Neuronal stem cell (in vitro differentiated cells): Measurements from ENCODE around the gene THADA.
"Not testable (repeated sequence)": the region's sequence is repeated elsewhere in the genome, so short reads cannot be mapped to it uniquely, and the experiment has no call there.

Experiments used
- DNase-seq: peaks from one replicate; pipeline ENCODE4 v3.0.0-alpha.2; 2013; ENCODE audit warnings: low spot score
- H2AFZ ChIP-seq: one replicate; pipeline ENCODE4 v1.6.1; 2013; ENCODE audit warnings: mild to moderate bottlenecking, low read length, inconsistent platforms
- H2AK5ac ChIP-seq: 2 replicates; pipeline ENCODE4 v1.6.1; 2013; ENCODE audit warnings: low read depth, mild to moderate bottlenecking, inconsistent platforms, low read length, moderate library complexity, mixed read lengths
- H2BK120ac ChIP-seq: 2 replicates; pipeline ENCODE4 v1.6.1; 2013; ENCODE audit warnings: low read depth, mild to moderate bottlenecking, inconsistent platforms, low read length, moderate library complexity, mixed read lengths
- H2BK12ac ChIP-seq: one replicate; pipeline ENCODE4 v1.6.1; 2013; ENCODE audit warnings: low read length, inconsistent platforms
- H2BK15ac ChIP-seq: 2 replicates; pipeline ENCODE4 v1.6.1; 2013; ENCODE audit warnings: mild to moderate bottlenecking, low read length, inconsistent platforms, mixed read lengths
- H2BK5ac ChIP-seq: one replicate; pipeline ENCODE4 v1.6.1; 2013; ENCODE audit warnings: inconsistent platforms, mild to moderate bottlenecking, low read length, moderate library complexity
- H3K14ac ChIP-seq: one replicate; pipeline ENCODE4 v1.6.1; 2013; ENCODE audit warnings: low read length, inconsistent platforms
- H3K18ac ChIP-seq: 2 replicates; pipeline ENCODE4 v1.6.1; 2013; ENCODE audit warnings: low read length, inconsistent platforms
- H3K23ac ChIP-seq: 2 replicates; pipeline ENCODE4 v1.6.1; 2013; ENCODE audit warnings: low read depth, mild to moderate bottlenecking, mixed read lengths, low read length, inconsistent platforms; ENCODE audit not compliant: poor library complexity
- H3K27ac ChIP-seq: replicated peaks from 3 replicates; pipeline ENCODE4 v1.5.1; 2013; ENCODE audit warnings: low read length, inconsistent platforms
- H3K27me3 ChIP-seq, 3 experiments: 2 replicates each; pipeline ENCODE4 v1.6.1; 2013; ENCODE audit warnings: low read length in 3 of 3, mild to moderate bottlenecking in 2 of 3, inconsistent platforms in 1 of 3, low read depth in 1 of 3, mixed read lengths in 1 of 3, moderate library complexity in 1 of 3; ENCODE audit not compliant: control insufficient read depth in 3 of 3, insufficient read depth in 3 of 3
- H3K36me3 ChIP-seq, 2 donors: replicated peaks in 1 of 2; 2 replicates each; pipeline ENCODE4 v1.6.1; 2013; ENCODE audit warnings: low read length in 2 of 2; ENCODE audit not compliant: control insufficient read depth in 2 of 2, insufficient read depth in 2 of 2
- H3K4ac ChIP-seq: 2 replicates; pipeline ENCODE4 v1.6.1; 2013; ENCODE audit warnings: inconsistent platforms, mild to moderate bottlenecking, low read length, moderate library complexity
- H3K4me1 ChIP-seq, 2 donors: 1 replicate in 1 of 2; 2 replicates in 1 of 2; pipeline ENCODE4 v1.6.1; 2013; ENCODE audit warnings: low read length in 2 of 2, low read depth in 1 of 2; ENCODE audit not compliant: control insufficient read depth in 2 of 2, insufficient read depth in 1 of 2
- H3K4me2 ChIP-seq: one replicate; pipeline ENCODE4 v1.6.1; 2013; ENCODE audit warnings: mild to moderate bottlenecking, low read length, inconsistent platforms; ENCODE audit not compliant: insufficient read depth, poor library complexity, severe bottlenecking
- H3K4me3 ChIP-seq, 2 donors: 2 replicates each; pipeline ENCODE4 v1.5.1; 2013; ENCODE audit warnings: low read length in 2 of 2, mild to moderate bottlenecking in 2 of 2, inconsistent platforms in 1 of 2, moderate library complexity in 1 of 2
- H3K79me1 ChIP-seq: one replicate; pipeline ENCODE4 v1.6.1; 2013; ENCODE audit warnings: low read depth, mild to moderate bottlenecking, inconsistent platforms, low read length, moderate library complexity
- H3K9ac ChIP-seq: one replicate; pipeline ENCODE4 v1.6.1; 2013; ENCODE audit warnings: mild to moderate bottlenecking, low read depth, low read length, inconsistent platforms; ENCODE audit not compliant: poor library complexity
- H3K9me3 ChIP-seq, 2 donors: replicated peaks in 1 of 2; 2 replicates each; pipeline versions ENCODE3 to v1.6.1; 2013; ENCODE audit warnings: low read length in 2 of 2, mild to moderate bottlenecking in 2 of 2, inconsistent platforms in 1 of 2, low read depth in 1 of 2, mixed read lengths in 1 of 2, moderate library complexity in 1 of 2; ENCODE audit not compliant: control insufficient read depth in 2 of 2, insufficient read depth in 1 of 2
- H4K8ac ChIP-seq: one replicate; pipeline ENCODE4 v1.6.1; 2013; ENCODE audit warnings: low read depth, mild to moderate bottlenecking, inconsistent platforms, low read length, moderate library complexity
- H4K91ac ChIP-seq: one replicate; pipeline ENCODE4 v1.6.1; 2013; ENCODE audit warnings: low read length, low read depth, mild to moderate bottlenecking, inconsistent platforms; ENCODE audit not compliant: poor library complexity
- WGBS, 2 donors: extraction: QIAGEN DNeasy Blood & Tissue Kit; methylation state at CpG; one replicate each; pipeline ENCODE4 v1.1.7; 2013; ENCODE audit warnings: missing lambda C conversion rate in 2 of 2, mixed read lengths in 1 of 2; ENCODE audit not compliant: insufficient read length in 2 of 2, insufficient replicate concordance in 1 of 2; ENCODE audit errors: extremely low coverage in 2 of 2; 5-methylcytosine and 5-hydroxymethylcytosine counted together

THADA gene

GRCh38 chr2:43534569-43534968 lies 61.3 kb downstream of the THADA start:
- H2AK5ac ChIP-seq, result no peak overlapping the region
- no peaks in the 10 kb centered on the region for H3K4me1 ChIP-seq
- H3K4ac ChIP-seq, result no peak overlapping the region
- H2BK12ac ChIP-seq, result no peak overlapping the region
- peaks cover 0 to 7% of the 10 kb centered on the region in 2 donors for H3K36me3 ChIP-seq
- no peak overlapping the region for H4K91ac ChIP-seq
- H3K18ac ChIP-seq, result no peak overlapping the region
- no peak overlapping the region for H3K14ac ChIP-seq
- H2BK120ac ChIP-seq, result no peak overlapping the region
- no peak overlapping the region for H3K27ac ChIP-seq
- H3K4me3 ChIP-seq, result no peak overlapping the region
- no peak overlapping the region for H3K4me2 ChIP-seq
- no CpG with 5 or more reads among the region's 3 CpGs for WGBS, 2 donors
- no peak overlapping the region for H2BK5ac ChIP-seq
- H3K79me1 ChIP-seq, result no peaks in the 10 kb centered on the region
- no peak overlapping the region for H3K9ac ChIP-seq
- H4K8ac ChIP-seq, result no peak overlapping the region
- peaks cover 0 to 3% (median 0%) of the 10 kb centered on the region in 3 experiments for H3K27me3 ChIP-seq
- DNase-seq, result no peak
- H2AFZ ChIP-seq, result no peak overlapping the region
- H3K9me3 ChIP-seq, result peaks cover 0 to 5% of the 10 kb centered on the region in 2 donors
- H3K23ac ChIP-seq, result no peak overlapping the region
- no peak overlapping the region for H2BK15ac ChIP-seq

DNA sequence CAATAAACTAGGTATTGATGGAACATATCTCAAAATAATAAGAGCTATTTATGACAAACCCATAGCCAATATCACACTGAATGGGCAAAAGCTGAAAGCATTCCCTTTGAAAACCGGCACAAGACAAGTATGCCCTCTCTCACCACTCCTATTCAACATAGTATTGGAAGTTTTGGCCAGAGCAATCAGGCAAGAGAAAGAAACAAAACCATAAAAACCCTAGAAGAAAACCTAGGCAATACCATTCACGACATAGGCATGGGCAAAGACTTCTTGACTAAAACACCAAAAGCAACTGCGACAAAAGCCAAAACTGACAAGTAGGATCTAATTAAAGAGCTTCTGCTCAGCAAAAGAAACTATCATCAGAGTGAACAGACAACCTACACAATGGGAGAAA lies 63.3 kb downstream of the THADA start:
- not testable (repeated sequence) for H3K4ac ChIP-seq

DNA sequence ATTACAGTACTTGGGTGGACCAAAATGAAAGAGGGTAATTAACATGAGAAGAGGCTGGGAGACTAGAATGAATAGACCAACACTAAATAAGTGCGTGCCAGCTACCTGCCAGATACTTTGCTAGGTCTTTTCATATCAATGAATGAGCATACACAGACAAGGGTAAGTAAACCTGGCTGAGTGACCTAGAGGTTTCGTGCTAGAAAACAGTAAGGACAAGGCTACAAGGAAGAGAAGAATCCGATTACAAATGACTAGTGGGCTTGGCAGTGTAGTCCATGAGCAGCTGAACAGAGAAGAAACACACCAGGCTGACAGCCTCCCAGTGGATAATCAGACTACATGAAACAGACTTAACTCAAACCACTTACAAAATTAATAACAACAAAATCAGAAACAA lies 64.6 kb downstream of the THADA start:
- peaks cover 0 to 5% of the 10 kb centered on the region in 2 donors for H3K9me3 ChIP-seq
- peaks cover 2 to 4% of the 10 kb centered on the region in 2 donors for H3K36me3 ChIP-seq
- H4K91ac ChIP-seq, result no peak overlapping the region
- no peak overlapping the region for H2BK15ac ChIP-seq
- H3K27ac ChIP-seq, result no peak overlapping the region
- no peak overlapping the region for H3K23ac ChIP-seq
- H2AK5ac ChIP-seq, result no peak overlapping the region
- H2AFZ ChIP-seq, result no peak overlapping the region
- no peak overlapping the region for H2BK5ac ChIP-seq
- H2BK120ac ChIP-seq, result no peak overlapping the region
- no peak overlapping the region for H3K14ac ChIP-seq
- no peak overlapping the region for H2BK12ac ChIP-seq
- H3K9ac ChIP-seq, result no peak overlapping the region
- no peak for DNase-seq
- no peaks in the 10 kb centered on the region for H3K79me1 ChIP-seq
- peaks cover 0 to 3% (median 0%) of the 10 kb centered on the region in 3 experiments for H3K27me3 ChIP-seq
- H3K4ac ChIP-seq, result no peak overlapping the region
- no peak overlapping the region for H4K8ac ChIP-seq
- no peaks in the 10 kb centered on the region for H3K4me1 ChIP-seq
- no peak overlapping the region for H3K4me3 ChIP-seq
- H3K18ac ChIP-seq, result no peak overlapping the region
- WGBS, 2 donors, result no CpG with 5 or more reads among the region's 3 CpGs
- no peak overlapping the region for H3K4me2 ChIP-seq

More for the DNA sequence above, 63.3 kb downstream of the THADA start:
- DNase-seq, H2BK5ac ChIP-seq, H2BK12ac ChIP-seq, H3K23ac ChIP-seq, H3K9ac ChIP-seq, H2BK15ac ChIP-seq, H4K8ac ChIP-seq, H3K18ac ChIP-seq, H3K79me1 ChIP-seq, H3K4me1 ChIP-seq, H2AFZ ChIP-seq, H4K91ac ChIP-seq, H3K4me2 ChIP-seq, H3K4me3 ChIP-seq, H3K14ac ChIP-seq, H3K9me3 ChIP-seq, H3K36me3 ChIP-seq, H2AK5ac ChIP-seq, H3K27ac ChIP-seq, H2BK120ac ChIP-seq, H3K27me3 ChIP-seq: not testable (repeated sequence)
- no CpG with 5 or more reads among the region's 3 CpGs for WGBS, 2 donors

DNA sequence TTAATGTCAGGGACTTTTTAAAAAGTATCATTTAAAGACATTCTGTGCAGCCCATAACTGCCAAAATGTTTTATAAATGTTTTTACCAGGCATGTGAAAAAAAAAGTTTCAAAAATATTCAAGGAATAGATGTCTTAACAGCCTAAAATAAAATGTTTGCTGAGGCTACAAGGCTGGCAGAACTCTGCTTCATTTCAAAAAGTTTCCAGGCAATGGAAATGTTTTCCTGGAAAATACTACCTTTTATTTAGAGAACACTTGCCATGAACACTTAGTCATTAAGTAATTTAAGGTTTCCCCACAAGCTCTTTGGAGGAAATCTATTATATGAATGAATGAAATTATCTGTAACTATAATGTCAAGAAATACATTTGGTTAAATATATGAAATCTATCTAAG lies 68.8 kb downstream of the THADA start:
- H3K27me3 ChIP-seq, result peaks cover 0 to 3% (median 0%) of the 10 kb centered on the region in 3 experiments
- no peak overlapping the region for H2BK15ac ChIP-seq
- H2BK12ac ChIP-seq, result no peak overlapping the region
- H2AK5ac ChIP-seq, result no peak overlapping the region
- no peak overlapping the region for H3K14ac ChIP-seq
- H2BK5ac ChIP-seq, result no peak overlapping the region
- H3K4me3 ChIP-seq, result no peak overlapping the region
- no peak overlapping the region for H3K4ac ChIP-seq
- no peak for DNase-seq
- H3K9me3 ChIP-seq, result peaks cover 0 to 5% of the 10 kb centered on the region in 2 donors
- no peak overlapping the region for H2AFZ ChIP-seq
- H4K8ac ChIP-seq, result no peak overlapping the region
- no peak overlapping the region for H4K91ac ChIP-seq
- H3K18ac ChIP-seq, result no peak overlapping the region
- H3K4me1 ChIP-seq, result no peaks in the 10 kb centered on the region
- no peak overlapping the region for H3K23ac ChIP-seq
- no peak overlapping the region for H3K4me2 ChIP-seq
- H3K27ac ChIP-seq, result no peak overlapping the region
- peaks cover 0 to 2% of the 10 kb centered on the region in 2 donors for H3K36me3 ChIP-seq
- no peaks in the 10 kb centered on the region for H3K79me1 ChIP-seq
- H2BK120ac ChIP-seq, result no peak overlapping the region
- no peak overlapping the region for H3K9ac ChIP-seq
